Activated B cell treated with CpG ODN at 0.5 μM for 24 hours (primary cell): ENCODE results near the gene RCAN2. TPM values are rescaled to one million over a fixed set of nuclear protein-coding genes. Genes with fewer than 3 reads are reported as not detected.
A peak's percentile ranks its signal among the peaks of the same experiment; 100 is the strongest.

Experiments used
- ATAC-seq: fragments of 200-7000 bp; cut with Tn5 transposase; one replicate; pipeline ENCODE4 v1.10.0; 2021; ENCODE audit warnings: low read depth, mild to moderate bottlenecking, moderate library complexity
- CTCF ChIA-PET: fragments of 350-600 bp; sonication (Branson Sonifier 250); formaldehyde crosslinking; loops from one replicate; lab custom pipeline; 2021; ENCODE audit warnings: antibody characterized with exemption; lab: Charles Lee
- POLR2A ChIA-PET: fragments of 350-600 bp; sonication (Branson Sonifier 250); formaldehyde crosslinking; loops from one replicate; lab custom pipeline; 2021; ENCODE audit warnings: antibody characterized with exemption; lab: Charles Lee
- DNase-seq: peaks from one replicate; pipeline ENCODE4 v3.0.0; 2022
- H3K27ac Mint-ChIP-seq: one replicate; pipeline ENCODE4 v1.8.0; 2020; ENCODE audit warnings: mixed read lengths
- H3K27me3 Mint-ChIP-seq: one replicate; pipeline ENCODE4 v1.8.0; 2021; ENCODE audit warnings: mixed read lengths
- H3K36me3 Mint-ChIP-seq: one replicate; pipeline ENCODE4 v1.8.0; 2021; ENCODE audit warnings: low read depth, mixed read lengths
- H3K4me1 Mint-ChIP-seq: one replicate; pipeline ENCODE4 v1.8.0; 2021; ENCODE audit warnings: mixed read lengths
- H3K4me3 Mint-ChIP-seq: one replicate; pipeline ENCODE4 v1.8.0; 2020; ENCODE audit warnings: mild to moderate bottlenecking, mixed read lengths
- H3K9me3 Mint-ChIP-seq: one replicate; pipeline ENCODE4 v1.8.0; 2020; ENCODE audit warnings: mixed read lengths
- CTCF ChIP-seq: fragments of 200-600 bp; IDR thresholded peaks from one replicate; pipeline ENCODE4 v1.8.0; 2022; ENCODE audit warnings: antibody characterized with exemption, mild to moderate bottlenecking
- intact Hi-C: fragments of 100-400 bp; cut with micrococcal nuclease; formaldehyde crosslinking; loops from one replicate; pipeline ENCODE4 v1.15.1; 2024
- total RNA-seq: library from RNA; stranded (reverse); gene quantifications from 2 replicates; pipeline ENCODE4 v1.2.3, GENCODE V29; 2022

The RCAN2 gene
- total RNA-seq, 1 donor from 2014 or later = not detected

GRCh38 chr6:46327779-46328178 lies 163.5 kb downstream of the RCAN2 start:
- H3K27me3 Mint-ChIP-seq = peaks cover 5% of the 10 kb centered on the region
- no peak for TF ChIP-seq CTCF
- H3K36me3 Mint-ChIP-seq = no peaks in the 10 kb centered on the region
- DNase-seq (no peak), ATAC-seq (no peak)
- ChIA-PET POLR2A (no interaction called here), CTCF (no interaction called here)
- peaks cover 4% of the 10 kb centered on the region for H3K4me1 Mint-ChIP-seq
- H3K4me3 Mint-ChIP-seq = no peak overlapping the region
- intact Hi-C loops = no loop called here
- no peaks in the 10 kb centered on the region for H3K9me3 Mint-ChIP-seq
- H3K27ac Mint-ChIP-seq = no peak overlapping the region

GRCh38 chr6:46325561-46326530 lies 165.4 kb downstream of the RCAN2 start:
- POLR2A ChIA-PET = no interaction called here

GRCh38 chr6:46324706-46325105 lies 166.5 kb downstream of the RCAN2 start:
- H3K27me3 Mint-ChIP-seq = peaks cover 5% of the 10 kb centered on the region
- no peak overlapping the region for H3K27ac Mint-ChIP-seq
- ATAC-seq (no peak), DNase-seq (no peak)
- peaks cover 4% of the 10 kb centered on the region for H3K4me1 Mint-ChIP-seq
- no peaks in the 10 kb centered on the region for H3K36me3 Mint-ChIP-seq
- intact Hi-C loops = no loop called here
- ChIA-PET POLR2A (no interaction called here), CTCF (interaction anchor here (1.5 kb wide), 1 partner anchor 85 kb away, joined by 3 read pairs; no protein-coding TSS in a partner anchor)
- H3K9me3 Mint-ChIP-seq = no peaks in the 10 kb centered on the region
- TF ChIP-seq CTCF = no peak
- H3K4me3 Mint-ChIP-seq = no peak overlapping the region

More at GRCh38 chr6:46325561-46326530, 165.4 kb downstream of the RCAN2 start:
- H3K27me3 Mint-ChIP-seq = peaks cover 5% of the 10 kb centered on the region
- H3K4me1 Mint-ChIP-seq = peaks cover 4% of the 10 kb centered on the region
- no peak for TF ChIP-seq CTCF
- no peak overlapping the region for H3K4me3 Mint-ChIP-seq
- no peak overlapping the region for H3K27ac Mint-ChIP-seq
- no peak for DNase-seq
- H3K36me3 Mint-ChIP-seq = no peaks in the 10 kb centered on the region
- intact Hi-C loops = no loop called here
- ATAC-seq = peak; percentile 21
- CTCF ChIA-PET = interaction anchor here (1.1 to 1.5 kb wide), 2 partner anchors 84 to 236 kb away, joined by 3 read pairs; no protein-coding TSS in a partner anchor
- no peaks in the 10 kb centered on the region for H3K9me3 Mint-ChIP-seq

GRCh38 chr6:46323966-46324622 lies 167.2 kb downstream of the RCAN2 start:
- POLR2A ChIA-PET = no interaction called here
- H3K4me3 Mint-ChIP-seq = no peak overlapping the region
- peaks cover 4% of the 10 kb centered on the region for H3K27me3 Mint-ChIP-seq
- H3K9me3 Mint-ChIP-seq = no peaks in the 10 kb centered on the region
- CTCF ChIA-PET = no interaction called here
- TF ChIP-seq CTCF = no peak
- H3K4me1 Mint-ChIP-seq = peaks cover 4% of the 10 kb centered on the region
- H3K27ac Mint-ChIP-seq = no peak overlapping the region
- ATAC-seq (no peak), DNase-seq (no peak)
- no peaks in the 10 kb centered on the region for H3K36me3 Mint-ChIP-seq
- intact Hi-C loops = no loop called here
